GM12892 (cell line): ENCODE measurements around the gene CADPS.

Experiments
- POLR2A ChIP-seq: IDR thresholded peaks from 2 replicates; pipeline ENCODE4 v1.6.1; 2011; ENCODE audit warnings: low read depth, low read length, control low read depth
- TAF1 ChIP-seq: IDR thresholded peaks from 2 replicates; pipeline ENCODE4 v1.6.1; 2011; ENCODE audit warnings: low read depth, mild to moderate bottlenecking, control low read depth, low read length, borderline replicate concordance

- no peak for TF ChIP-seq POLR2A
- TF ChIP-seq TAF1, result no peak
These were observed 298.1 kb downstream of the CADPS start for GRCh38 chr3:62577153-62577552.
